NT2/D1 (cell line): ENCODE results near the gene TPM1.

Source experiments
- DNase-seq: peaks from one replicate; pipeline ENCODE4 v3.0.0-alpha.2; 2011; ENCODE audit warnings: low read depth, low spot score
- H3K27me3 ChIP-seq: 2 replicates; pipeline ENCODE4 v1.6.0; 2011; ENCODE audit warnings: mild to moderate bottlenecking; ENCODE audit not compliant: insufficient read length, insufficient read depth
- H3K36me3 ChIP-seq: 2 replicates; pipeline ENCODE4 v1.6.1; 2011; ENCODE audit warnings: mild to moderate bottlenecking, low read length, mixed read lengths; ENCODE audit not compliant: insufficient read depth, insufficient read length
- H3K4me1 ChIP-seq: 2 replicates; pipeline ENCODE4 v1.5.1; 2011; ENCODE audit not compliant: insufficient read depth, insufficient read length
- H3K4me3 ChIP-seq: 2 replicates; pipeline ENCODE4 v1.5.1; 2011; ENCODE audit warnings: low read depth; ENCODE audit not compliant: insufficient read length
- H3K9ac ChIP-seq: 2 replicates; pipeline ENCODE4 v1.6.0; 2011; ENCODE audit warnings: low read depth; ENCODE audit not compliant: insufficient read length
- H3K9me3 ChIP-seq: 2 replicates; pipeline ENCODE4 v1.5.1; 2011; ENCODE audit warnings: mild to moderate bottlenecking, low read length; ENCODE audit not compliant: insufficient read depth
- SUZ12 ChIP-seq: IDR thresholded peaks from 2 replicates; pipeline ENCODE4 v1.6.1; 2011; ENCODE audit not compliant: insufficient read length, insufficient read depth; ENCODE audit errors: extremely low read depth
- YY1 ChIP-seq: IDR thresholded peaks from 2 replicates; pipeline ENCODE4 v1.6.1; 2011; ENCODE audit not compliant: insufficient read length, insufficient read depth
- ZNF274 ChIP-seq: IDR thresholded peaks from 2 replicates; pipeline ENCODE4 v1.6.1; 2011; ENCODE audit warnings: mild to moderate bottlenecking, low read depth, low read length

The TPM1 gene

DNA sequence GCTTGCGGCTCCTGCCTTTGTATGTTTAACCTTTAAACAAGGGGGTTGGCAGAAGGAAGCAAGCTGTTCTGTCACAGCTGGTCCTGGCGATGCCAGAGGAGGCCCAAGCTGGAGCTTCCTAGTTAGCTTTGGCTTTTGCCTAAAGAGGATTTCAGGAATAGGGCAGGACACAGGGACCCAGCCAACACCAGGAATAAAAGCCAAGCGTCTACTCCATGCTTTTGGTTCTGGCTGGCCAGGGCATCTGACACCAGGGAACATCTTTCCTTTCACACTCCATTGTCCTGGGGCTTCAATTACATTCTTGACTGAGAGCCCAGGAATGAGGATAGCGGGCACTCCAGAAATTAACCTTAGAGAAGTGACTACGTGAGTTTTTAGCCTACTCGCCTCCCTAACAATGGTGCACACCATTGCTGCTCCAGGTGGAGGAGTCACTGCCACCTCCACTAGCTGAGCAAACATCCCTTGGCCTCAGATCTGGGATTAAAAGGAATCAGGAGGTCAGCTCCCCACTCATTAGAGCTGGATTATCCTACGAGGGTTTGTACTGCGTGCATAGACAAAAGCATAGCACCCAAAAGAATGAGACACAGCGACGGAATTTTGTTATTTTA is 38.2 kb downstream of the TPM1 start:
- H3K27me3 ChIP-seq, result no peaks in the 10 kb centered on the region
- no peak for DNase-seq
- TF ChIP-seq YY1 (no peak), ZNF274 (no peak), SUZ12 (no peak)
- peaks cover 15% of the 10 kb centered on the region for H3K4me1 ChIP-seq
- no peak overlapping the region for H3K4me3 ChIP-seq
- H3K36me3 ChIP-seq, result no peaks in the 10 kb centered on the region
- H3K9ac ChIP-seq, result no peak overlapping the region
- H3K9me3 ChIP-seq, result no peaks in the 10 kb centered on the region

DNA sequence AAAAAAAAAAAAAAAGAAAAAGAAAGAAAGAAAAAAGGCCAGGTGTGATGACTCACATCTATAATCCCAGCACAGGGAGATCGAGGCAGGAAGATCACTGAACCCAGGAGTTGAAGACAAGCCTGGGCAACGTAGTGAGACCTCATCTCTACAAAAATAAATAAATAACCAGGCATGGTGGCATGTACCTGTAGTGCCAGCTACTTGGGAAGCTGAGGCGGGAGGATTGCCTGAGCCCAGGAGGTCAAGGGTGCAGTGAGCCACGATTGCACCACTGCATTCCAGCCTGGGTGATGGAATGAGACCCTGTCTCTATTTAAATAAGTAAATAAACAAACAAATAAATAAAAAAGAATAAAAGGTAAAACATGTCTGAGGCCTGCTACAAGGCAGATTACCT is 39.8 kb downstream of the TPM1 start:
- Histone ChIP-seq H3K9ac (no peak overlapping the region), H3K9me3 (no peaks in the 10 kb centered on the region), H3K4me1 (peaks cover 11% of the 10 kb centered on the region), H3K36me3 (no peaks in the 10 kb centered on the region), H3K27me3 (no peaks in the 10 kb centered on the region), H3K4me3 (no peak overlapping the region)
- DNase-seq, result no peak
- TF ChIP-seq ZNF274 (no peak), SUZ12 (no peak), YY1 (no peak)

DNA sequence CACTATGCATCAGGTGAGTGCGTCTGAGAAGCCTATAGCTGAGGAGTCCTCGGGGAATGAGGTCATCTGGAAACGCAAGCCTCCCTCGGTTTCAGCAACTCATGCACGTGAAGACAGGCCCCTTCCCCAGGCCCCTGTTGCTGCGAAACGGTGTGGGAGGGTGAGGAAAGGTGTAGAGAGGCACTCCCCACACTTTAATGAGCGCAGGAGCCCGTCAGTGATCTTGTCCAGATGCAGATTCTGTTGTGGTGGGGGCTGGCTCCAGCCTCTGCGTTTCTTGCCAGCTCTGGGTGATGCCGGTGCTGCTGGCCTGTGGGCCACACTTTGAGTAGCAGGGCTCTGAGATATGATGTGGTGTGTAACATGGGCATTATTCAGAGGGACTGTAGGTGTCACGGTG is 40.5 kb downstream of the TPM1 start:
- DNase-seq, result no peak
- Histone ChIP-seq H3K9me3 (no peaks in the 10 kb centered on the region), H3K4me1 (peaks cover 11% of the 10 kb centered on the region), H3K9ac (peak overlapping the region; percentile 37), H3K36me3 (no peaks in the 10 kb centered on the region), H3K27me3 (no peaks in the 10 kb centered on the region), H3K4me3 (no peak overlapping the region)
- TF ChIP-seq YY1, result no peak
- TF ChIP-seq SUZ12, result no peak
- no peak for TF ChIP-seq ZNF274

DNA sequence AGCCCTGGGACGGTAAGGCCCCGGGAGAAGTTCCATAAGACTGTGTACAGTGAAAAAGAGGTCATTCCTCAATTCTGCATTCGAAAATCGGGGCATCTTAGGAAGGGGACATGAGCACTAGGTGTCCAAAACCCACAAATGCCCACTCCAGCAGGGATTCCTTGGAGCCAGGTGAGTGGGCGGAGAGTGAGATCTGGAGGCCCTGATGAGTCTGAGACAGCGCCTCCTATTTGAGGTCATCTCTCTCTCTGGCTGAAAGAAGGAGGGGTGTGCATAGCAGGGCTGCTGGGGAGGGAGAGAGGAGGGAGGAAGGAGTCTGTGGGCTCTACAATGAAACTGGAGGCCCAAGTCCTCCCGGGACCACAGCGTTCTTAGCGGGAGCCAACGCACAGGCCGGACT is 41.0 kb downstream of the TPM1 start:
- H3K9ac ChIP-seq, result peak overlapping the region; percentile 37
- H3K27me3 ChIP-seq, result no peaks in the 10 kb centered on the region
- no peak overlapping the region for H3K4me3 ChIP-seq
- H3K4me1 ChIP-seq, result peaks cover 12% of the 10 kb centered on the region
- no peaks in the 10 kb centered on the region for H3K9me3 ChIP-seq
- no peak for DNase-seq
- TF ChIP-seq ZNF274 (no peak), YY1 (no peak), SUZ12 (no peak)
- H3K36me3 ChIP-seq, result no peaks in the 10 kb centered on the region

DNA sequence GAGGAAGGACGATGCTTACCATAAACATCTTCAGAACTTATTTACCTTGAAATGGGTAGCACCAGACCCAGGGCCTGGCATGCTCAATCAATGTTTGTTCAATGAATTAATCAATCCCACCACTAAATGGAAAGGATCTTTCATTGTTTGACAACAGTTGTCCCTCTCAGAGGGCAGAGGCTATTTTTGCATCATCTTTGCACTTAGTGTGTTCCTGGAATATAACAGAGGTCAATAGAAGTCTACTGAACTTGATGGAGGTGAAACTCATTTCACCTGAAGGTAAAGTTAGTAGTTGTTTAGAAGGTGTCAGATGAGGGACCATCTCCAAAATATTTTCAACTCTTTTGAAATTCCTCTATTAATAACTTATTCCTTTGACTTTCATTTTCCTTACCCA is 42.3 kb downstream of the TPM1 start:
- peaks cover 15% of the 10 kb centered on the region for H3K4me1 ChIP-seq
- no peak for DNase-seq
- H3K27me3 ChIP-seq, result no peaks in the 10 kb centered on the region
- H3K4me3 ChIP-seq, result no peak overlapping the region
- no peaks in the 10 kb centered on the region for H3K36me3 ChIP-seq
- no peak overlapping the region for H3K9ac ChIP-seq
- H3K9me3 ChIP-seq, result no peaks in the 10 kb centered on the region
- TF ChIP-seq SUZ12 (no peak), ZNF274 (no peak), YY1 (no peak)

DNA sequence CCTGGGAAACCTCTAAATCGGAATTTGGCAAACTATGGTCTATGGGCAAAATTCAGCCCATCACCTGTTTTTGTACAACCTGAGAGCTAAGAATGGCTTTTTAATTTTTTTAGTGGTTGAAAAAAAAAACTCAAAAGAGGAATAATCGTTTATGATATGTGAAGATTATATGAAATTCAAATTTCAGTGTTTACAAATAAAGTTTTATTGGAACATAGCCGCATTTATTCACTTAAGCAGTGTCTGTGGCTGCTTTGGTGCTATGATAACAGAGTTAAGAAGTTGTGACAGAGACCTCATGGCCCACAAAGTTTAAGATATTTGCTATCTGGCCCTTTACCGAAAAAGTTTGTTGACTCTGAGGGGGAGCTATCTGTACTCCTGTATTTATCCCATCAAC is 42.7 kb downstream of the TPM1 start:
- DNase-seq, result no peak
- Histone ChIP-seq H3K4me3 (no peak overlapping the region), H3K36me3 (no peaks in the 10 kb centered on the region), H3K27me3 (no peaks in the 10 kb centered on the region), H3K9me3 (no peaks in the 10 kb centered on the region), H3K9ac (no peak overlapping the region), H3K4me1 (peaks cover 15% of the 10 kb centered on the region)
- TF ChIP-seq SUZ12 (no peak), YY1 (no peak), ZNF274 (no peak)

DNA sequence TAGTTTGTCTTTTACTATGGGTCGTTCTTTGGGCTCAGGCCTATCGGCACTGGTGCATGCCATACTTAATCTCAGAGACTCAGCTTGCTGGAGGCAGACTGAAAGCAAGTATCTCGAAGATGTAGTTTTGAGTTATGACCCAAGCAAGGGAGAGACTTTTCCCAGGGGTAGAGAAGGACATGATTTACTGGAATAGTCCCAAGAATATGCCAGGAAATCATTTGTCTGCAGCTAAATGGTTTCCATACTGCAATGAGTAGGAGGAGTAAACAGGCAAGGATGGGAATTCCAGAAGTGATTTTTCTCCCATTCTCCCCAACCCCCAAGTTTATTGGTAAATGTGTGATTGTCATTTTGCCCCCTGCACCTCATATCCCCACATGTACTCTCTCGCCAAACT is 43.7 kb downstream of the TPM1 start:
- TF ChIP-seq SUZ12 (no peak), YY1 (no peak), ZNF274 (no peak)
- Histone ChIP-seq H3K9me3 (no peaks in the 10 kb centered on the region), H3K4me1 (peaks cover 15% of the 10 kb centered on the region), H3K4me3 (no peak overlapping the region), H3K27me3 (no peaks in the 10 kb centered on the region), H3K9ac (no peak overlapping the region), H3K36me3 (no peaks in the 10 kb centered on the region)
- no peak for DNase-seq

DNA sequence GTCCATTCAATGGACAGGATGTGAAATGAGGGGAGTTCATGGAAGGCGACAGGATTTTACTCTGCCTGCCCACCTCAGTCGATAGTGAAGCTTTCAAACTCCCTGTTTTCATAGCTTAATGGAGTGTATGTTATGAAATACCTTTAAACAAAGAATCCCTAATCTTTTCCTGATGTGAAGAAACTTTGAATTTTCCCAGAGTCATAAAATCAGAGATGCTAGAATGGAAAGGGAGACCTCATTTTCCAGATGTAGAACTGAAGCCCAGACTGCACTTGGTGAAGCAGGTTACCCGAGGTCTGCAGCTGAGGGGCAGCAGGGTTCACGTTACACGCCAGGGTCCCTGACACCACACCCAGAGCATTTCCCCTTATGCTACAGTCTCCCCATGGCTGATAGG is 44.4 kb downstream of the TPM1 start:
- H3K27me3 ChIP-seq, result no peaks in the 10 kb centered on the region
- peaks cover 15% of the 10 kb centered on the region for H3K4me1 ChIP-seq
- TF ChIP-seq SUZ12, result no peak
- no peak for TF ChIP-seq YY1
- TF ChIP-seq ZNF274, result no peak
- H3K9ac ChIP-seq, result no peak overlapping the region
- DNase-seq, result no peak
- no peak overlapping the region for H3K4me3 ChIP-seq
- H3K9me3 ChIP-seq, result no peaks in the 10 kb centered on the region
- H3K36me3 ChIP-seq, result no peaks in the 10 kb centered on the region
